GM19240 (cell line): ENCODE data around the gene CSNK2A2.

Source experiments
- DNase-seq: peaks from one replicate; pipeline ENCODE4 v3.0.0; 2011; ENCODE audit warnings: low spot score; ENCODE audit not compliant: insufficient read length

Gene CSNK2A2

DNA sequence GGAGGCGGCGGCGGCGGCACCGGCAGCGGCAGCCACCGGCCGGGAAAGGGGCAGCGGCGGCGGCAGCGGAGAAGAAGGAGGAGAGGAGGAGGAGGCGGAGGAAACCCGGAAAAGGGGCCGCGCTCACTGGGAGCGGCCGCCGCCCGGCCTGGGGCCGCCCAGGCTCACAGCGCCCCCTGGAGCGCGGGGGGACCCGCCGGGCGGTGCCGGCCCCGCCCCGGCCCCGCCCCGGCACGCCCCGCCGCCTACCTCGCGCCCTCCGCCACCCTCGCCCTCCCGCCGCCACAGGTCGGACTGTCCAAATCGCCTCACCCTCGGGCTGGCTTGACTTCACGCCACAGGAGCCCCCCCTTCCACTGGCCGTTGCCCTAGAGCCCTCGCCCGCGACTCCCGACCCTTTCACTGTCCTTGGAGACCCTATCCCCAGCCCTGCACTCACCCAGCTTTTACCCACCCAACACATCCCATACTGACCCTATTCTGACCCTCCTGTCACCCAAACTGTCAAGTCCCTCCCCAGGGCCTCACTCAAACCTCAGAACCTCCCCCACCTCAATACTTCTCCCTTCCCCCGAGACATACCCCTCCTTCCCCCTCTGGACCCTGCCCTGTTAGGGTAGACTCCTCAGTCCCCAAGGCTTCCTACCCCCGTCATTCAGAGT, at the start of gene CSNK2A2:
CSNK2A2 (minus strand) TSS at position 85 of the 662 bp plus-strand sequence. CDS start 370 bp downstream, outside the sequence.
- peak; percentile 88 for DNase-seq

DNA sequence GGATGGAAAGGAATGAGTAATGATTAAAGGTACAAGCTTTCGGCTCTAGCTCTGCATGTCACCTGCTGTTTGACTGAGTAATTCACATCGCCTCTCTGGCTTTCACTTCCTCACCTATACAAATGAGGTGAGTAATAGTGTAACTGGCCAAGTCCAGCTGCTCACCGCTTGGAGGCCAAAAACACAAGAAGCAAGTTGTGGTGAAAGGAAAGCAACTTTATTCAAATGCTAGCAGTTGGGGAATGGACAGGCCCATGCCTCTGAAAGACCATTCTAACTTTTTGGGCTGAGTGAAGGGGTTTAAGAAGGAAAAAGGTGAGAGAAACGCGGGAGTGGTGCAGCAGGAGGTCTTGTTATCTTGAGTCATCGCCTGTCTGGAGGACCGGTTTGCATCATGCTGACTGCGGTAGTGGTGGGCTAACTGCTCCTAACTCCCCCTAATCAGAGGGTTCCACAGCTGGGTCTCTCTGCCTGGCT, 45.7 kb upstream of the CSNK2A2 start:
- DNase-seq = peak; percentile 40

DNA sequence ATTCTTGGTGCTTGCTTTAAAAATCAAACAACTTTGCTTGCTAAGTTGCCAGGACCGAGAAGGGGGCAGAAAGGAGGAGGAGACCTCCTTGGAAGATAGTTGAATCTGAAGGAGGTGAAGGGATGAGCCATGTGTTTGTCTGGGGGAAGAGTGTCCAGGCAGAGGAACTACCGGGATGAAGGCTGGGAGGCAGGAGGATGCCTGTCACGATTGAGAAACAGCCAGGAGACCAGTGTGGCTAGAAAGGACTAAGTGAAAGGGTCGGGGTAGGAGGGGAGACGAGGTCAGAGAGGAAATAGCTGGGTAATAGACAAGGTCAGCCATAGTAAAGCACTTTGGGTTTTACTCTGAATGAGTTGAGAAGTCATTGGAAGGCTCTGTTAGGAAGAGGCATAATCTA, 38.9 kb upstream of the CSNK2A2 start:
- DNase-seq = no peak

GRCh38 chr16:58236231-58236690, 38.4 kb upstream of the CSNK2A2 start:
- DNase-seq = peak; percentile 50

- DNase-seq = no peak
Observed at GRCh38 chr16:58235663-58236062, 37.8 kb upstream of the CSNK2A2 start.

DNA sequence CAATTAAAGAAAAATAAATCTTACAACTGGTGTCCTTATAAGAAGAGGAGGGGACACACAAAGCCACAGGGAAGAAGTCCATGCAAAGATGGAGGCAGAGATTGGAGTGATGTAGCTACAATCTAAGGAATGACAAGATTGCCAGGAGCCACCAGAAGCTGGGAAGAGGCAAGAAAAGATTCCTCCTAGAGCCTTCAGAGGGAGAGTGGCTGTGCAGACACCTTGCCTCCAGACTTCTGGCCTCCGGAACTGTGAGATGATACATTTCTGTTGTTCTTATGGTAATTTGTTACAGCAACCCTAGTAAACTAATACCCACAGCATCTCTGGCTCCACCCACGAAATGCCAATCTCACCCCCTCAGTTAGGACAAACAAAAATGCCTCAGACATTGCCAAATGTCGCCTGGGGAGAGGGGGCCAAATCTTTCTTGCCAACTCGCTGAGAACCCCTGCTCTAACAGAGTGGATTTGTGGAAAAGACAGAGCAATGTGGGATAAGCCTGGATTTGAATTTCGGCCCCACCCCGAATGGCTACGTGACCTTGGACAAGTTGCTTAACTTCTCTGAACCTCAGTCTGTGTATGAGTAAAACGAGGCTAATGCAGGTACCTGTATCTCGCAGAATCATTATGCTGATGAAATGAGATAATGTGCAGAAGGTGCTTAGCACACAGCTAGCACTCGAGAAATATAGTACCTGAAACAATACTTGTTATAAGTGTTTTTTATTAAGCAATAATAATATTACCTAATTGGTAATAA, 37.1 kb upstream of the CSNK2A2 start:
- DNase-seq = no peak

DNA sequence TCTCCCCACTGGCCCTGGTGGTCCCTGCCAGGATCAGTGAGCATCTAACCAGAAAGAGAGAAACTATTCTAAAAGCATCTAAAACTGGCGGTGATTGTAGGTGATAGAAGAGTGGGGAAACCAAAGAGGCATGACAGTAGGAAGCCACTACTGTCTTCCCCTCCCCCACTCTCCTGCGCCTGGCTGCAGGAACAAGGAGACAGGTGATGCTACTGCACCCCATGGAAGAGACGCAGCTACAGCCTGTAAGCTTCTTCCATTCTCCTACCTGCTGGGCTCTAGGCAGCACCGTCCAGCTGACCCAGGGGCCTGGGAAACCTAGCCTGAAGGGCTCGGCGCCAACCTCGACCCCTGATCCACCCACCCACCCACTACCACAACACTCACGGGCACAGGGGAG, 32.4 kb upstream of the CSNK2A2 start:
- DNase-seq = no peak

DNA sequence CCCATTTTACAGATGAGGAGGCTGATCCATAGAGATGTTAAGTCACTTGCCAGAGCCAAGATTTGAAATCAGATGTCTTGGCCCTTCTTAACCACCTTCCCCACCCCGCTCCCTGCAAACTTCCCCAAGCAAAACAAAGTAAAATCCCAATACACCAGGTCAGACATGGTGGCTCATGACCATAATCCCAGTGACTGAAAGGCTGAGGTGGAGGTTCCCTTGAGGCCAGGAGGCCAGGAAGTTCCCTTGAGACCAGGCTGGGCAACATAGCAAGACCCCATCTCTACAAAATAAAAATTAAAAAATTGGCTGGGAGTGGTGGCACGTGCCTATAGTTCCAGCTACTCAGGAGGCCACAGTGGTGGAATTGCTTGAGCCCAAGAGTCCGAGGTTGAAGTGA, 28.9 kb upstream of the CSNK2A2 start:
- DNase-seq = no peak

GRCh38 chr16:58225965-58226602, 28.2 kb upstream of the CSNK2A2 start:
- DNase-seq = no peak

GRCh38 chr16:58222532-58223316, 24.8 kb upstream of the CSNK2A2 start:
- DNase-seq = no peak

DNA sequence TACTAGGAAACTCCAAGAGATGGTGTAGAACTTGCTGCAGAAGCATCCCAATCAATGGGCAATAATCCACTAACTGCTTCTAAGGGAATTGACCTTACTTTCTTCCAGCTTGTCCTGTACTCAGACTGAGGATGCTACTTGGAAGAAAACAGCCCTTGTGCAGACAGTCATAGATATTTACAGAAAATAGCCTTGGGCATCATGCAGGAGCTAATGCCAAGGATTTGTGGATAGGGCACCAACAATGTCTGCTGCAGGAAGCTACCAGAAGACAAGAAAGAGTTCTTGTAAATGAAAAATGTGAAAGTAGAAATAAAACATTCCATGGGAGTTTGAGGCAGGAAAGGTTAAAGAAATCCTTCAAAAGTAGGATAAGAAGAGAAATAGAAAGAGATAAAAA, 21.5 kb upstream of the CSNK2A2 start:
- no peak for DNase-seq

- DNase-seq = no peak
Observed at GRCh38 chr16:58218786-58219185, 20.9 kb upstream of the CSNK2A2 start.

- DNase-seq = no peak
Observed at GRCh38 chr16:58217311-58217925, 19.5 kb upstream of the CSNK2A2 start.

- no peak for DNase-seq
Observed at GRCh38 chr16:58212824-58213655, 15.1 kb upstream of the CSNK2A2 start.

- DNase-seq = no peak
Observed at GRCh38 chr16:58211846-58212245, 13.9 kb upstream of the CSNK2A2 start.

DNA sequence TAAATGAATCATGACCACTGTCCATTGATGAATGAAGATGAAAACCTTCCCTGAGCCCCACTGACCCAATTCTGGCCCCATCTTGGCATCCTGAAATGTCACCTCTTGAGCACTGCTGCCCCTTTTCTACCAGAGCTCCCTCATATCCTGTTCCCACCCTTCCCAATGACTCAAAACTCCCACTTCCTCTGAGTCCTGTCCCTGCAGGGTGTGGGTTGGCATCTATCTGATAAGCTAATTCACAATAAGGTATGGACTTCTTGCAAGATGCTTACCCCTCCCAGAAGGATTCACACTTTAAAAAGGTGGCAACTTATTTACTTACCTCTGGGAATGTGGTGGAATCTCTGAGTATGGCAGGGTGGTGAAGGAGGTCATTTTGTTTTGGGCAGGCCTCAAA, 13.3 kb upstream of the CSNK2A2 start:
- DNase-seq = no peak

DNA sequence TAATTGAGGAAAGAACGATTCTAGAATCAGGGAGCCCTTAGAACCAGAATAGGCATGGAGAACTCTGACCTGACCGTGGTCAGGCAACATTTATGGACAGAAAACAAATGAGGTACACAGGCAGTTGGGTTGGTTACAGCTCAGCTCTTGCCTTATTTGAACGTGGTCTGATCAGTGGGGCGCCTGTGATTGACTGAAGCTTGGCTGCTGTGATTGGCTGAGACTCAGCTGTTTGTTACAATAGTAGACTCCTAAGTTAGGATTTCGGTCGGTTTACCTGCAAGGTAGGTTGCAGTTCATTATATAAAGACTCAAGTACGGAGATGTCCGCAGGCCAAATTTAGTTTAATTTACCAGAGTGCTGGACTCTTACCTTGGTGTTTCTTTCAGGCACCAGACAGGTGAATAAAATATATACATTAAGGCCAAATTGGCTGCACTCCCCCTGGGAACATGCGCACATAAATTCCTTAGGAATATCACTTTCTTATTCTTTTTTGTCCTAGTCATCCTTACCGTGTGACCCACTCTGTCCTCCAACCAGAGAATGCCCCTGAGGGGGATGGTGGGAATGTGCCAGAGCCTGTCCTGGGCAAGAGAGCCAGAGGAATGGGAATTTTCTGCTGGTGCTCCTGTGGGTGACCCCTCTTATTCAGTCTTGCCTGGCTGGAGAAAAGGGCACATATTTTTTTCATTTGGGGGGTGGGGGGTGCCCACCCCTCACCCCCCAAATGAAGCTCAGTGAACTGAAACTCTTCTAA, 7.5 kb upstream of the CSNK2A2 start:
- DNase-seq = no peak

- DNase-seq = no peak
Observed at GRCh38 chr16:58201163-58201562, 3.3 kb upstream of the CSNK2A2 start.
